K562 (cell line): ENCODE measurements around the gene DPH1. TPM values are rescaled to one million over a fixed set of nuclear protein-coding genes. Genes with fewer than 3 reads are reported as not detected.

Experiments used
- ATAC-seq: fragments of 200-7000 bp; cut with Tn5 transposase; 3 replicates; pipeline ENCODE4 v1.9.1; 2020; ENCODE audit warnings: moderate library complexity
- BruUV-seq: library from RNA; stranded (reverse); fragments of 400-500 nt; replicated peaks from 2 replicates; lab custom pipeline; 2021; lab: Mats Ljungman, UMichigan
- CTCF ChIA-PET: fragments of 300-600 bp; formaldehyde crosslinking; extraction: SDS; loops from one replicate; lab custom pipeline; 2021; ENCODE audit warnings: low intra/inter-chr PET ratio; lab: Yijun Ruan, JAX
- POLR2A ChIA-PET: fragments of 300-600, 350-650 bp; sonication (Branson Sonifier 250); formaldehyde crosslinking; extraction: SDS; loops from one replicate; lab custom pipeline; 2021; ENCODE audit warnings: antibody characterized with exemption, inconsistent platforms; lab: Yijun Ruan, JAX
- DNase-seq, 4 experiments: peaks; one replicate each; pipeline versions ENCODE4 v3.0.0 to v3.0.0-alpha.2; 2011 to 2018; ENCODE audit warnings: low spot score in 3 of 4, mixed read lengths in 3 of 4; ENCODE audit errors: extremely low read depth in 1 of 4
- FAIRE-seq: peaks from 2 replicates; lab custom pipeline; 2011; peaks lifted over from hg19 to GRCh38; lab: Jason Lieb, UNC
- H2AFZ ChIP-seq: 2 replicates; pipeline ENCODE4 v1.6.0; 2011; ENCODE audit warnings: low read depth, low read length, control low read depth, inconsistent platforms
- H3K27ac ChIP-seq: fragments of 200-600 bp; 3 replicates; pipeline ENCODE4 v1.8.0; 2011; ENCODE audit warnings: low read depth, mild to moderate bottlenecking, control low read depth, inconsistent platforms, low read length, moderate library complexity, mixed read lengths; ENCODE audit errors: extremely low read depth
- H3K27me3 ChIP-seq, 2 experiments: fragments of 300-600 bp in 1 of 2; 2 replicates in 1 of 2; 3 replicates in 1 of 2; pipeline versions ENCODE4 v1.6.0 to v1.8.0; 2011; ENCODE audit warnings: inconsistent platforms in 2 of 2, low read length in 2 of 2, mild to moderate bottlenecking in 1 of 2, mixed read lengths in 1 of 2, moderate library complexity in 1 of 2; ENCODE audit not compliant: control insufficient read depth in 2 of 2, insufficient read depth in 2 of 2
- H3K36me3 ChIP-seq: fragments of 300-600 bp; 3 replicates; pipeline ENCODE4 v1.8.0; 2011; ENCODE audit warnings: mild to moderate bottlenecking, low read length, inconsistent platforms; ENCODE audit not compliant: control insufficient read depth, insufficient read depth
- H3K4me1 ChIP-seq, 2 experiments: fragments of 200-600 bp in 1 of 2; replicated peaks in 1 of 2; 2 replicates in 1 of 2; 3 replicates in 1 of 2; pipeline versions ENCODE4 v1.5.1 to v1.8.0; 2011; ENCODE audit warnings: inconsistent platforms in 2 of 2, low read length in 2 of 2, mild to moderate bottlenecking in 1 of 2, mixed read lengths in 1 of 2, moderate library complexity in 1 of 2; ENCODE audit not compliant: control insufficient read depth in 2 of 2, insufficient read depth in 2 of 2
- H3K4me2 ChIP-seq: 2 replicates; pipeline ENCODE4 v1.6.1; 2011; ENCODE audit warnings: low read length, control low read depth, inconsistent platforms, mixed read lengths; ENCODE audit not compliant: insufficient read depth
- H3K4me3 ChIP-seq: fragments of 200-600 bp; sonication (generic), shearing (Covaris generic); 2 replicates; pipeline ENCODE4 v1.5.1; 2016; ENCODE audit warnings: control low read depth, inconsistent platforms
- H3K79me2 ChIP-seq: fragments of 200-600 bp; 3 replicates; pipeline ENCODE4 v1.8.0; 2011; ENCODE audit warnings: low read length, inconsistent platforms; ENCODE audit not compliant: control insufficient read depth, insufficient read depth
- H3K9ac ChIP-seq, 2 experiments: 2 replicates each; pipeline versions ENCODE4 v1.6.0 to v1.6.1; 2011; ENCODE audit warnings: low read depth in 2 of 2, low read length in 2 of 2, control low read depth in 1 of 2, inconsistent platforms in 1 of 2, mild to moderate bottlenecking in 1 of 2, mixed read lengths in 1 of 2; ENCODE audit not compliant: insufficient read depth in 1 of 2
- H3K9me1 ChIP-seq: one replicate; pipeline ENCODE4 v1.6.0; 2011; ENCODE audit warnings: inconsistent platforms, mild to moderate bottlenecking, low read length, moderate library complexity; ENCODE audit not compliant: control insufficient read depth, insufficient read depth
- H3K9me3 ChIP-seq: replicated peaks from 2 replicates; pipeline ENCODE4 v1.5.1; 2011; ENCODE audit warnings: low read depth, low read length, inconsistent platforms; ENCODE audit not compliant: control insufficient read depth, insufficient read depth
- H4K20me1 ChIP-seq: replicated peaks from 2 replicates; pipeline ENCODE4 v1.6.1; 2011; ENCODE audit warnings: low read length, inconsistent platforms, mixed read lengths; ENCODE audit not compliant: control insufficient read depth, insufficient read depth
- HBP1 ChIP-seq: fragments of 450-650 bp; formaldehyde crosslinking; IDR thresholded peaks from 2 replicates; pipeline ENCODE4 v1.4.0; 2022; ENCODE audit warnings: missing genetic modification characterization
- HEY1 ChIP-seq: fragments of 250-450 bp; sonication (Bioruptor Pico); IDR thresholded peaks from 2 replicates; pipeline ENCODE4 v1.5.0; 2020; ENCODE audit warnings: mild to moderate bottlenecking, moderate library complexity, borderline replicate concordance
- RBFOX2 ChIP-seq: fragments of 200-400 bp; formaldehyde crosslinking; IDR thresholded peaks from 2 replicates; pipeline ENCODE4 v1.6.1; 2017; ENCODE audit warnings: low read depth, mild to moderate bottlenecking, low read length, moderate library complexity
- WGBS: fragments of 100-300 bp; shearing (Covaris generic); methylation state at CpG from one replicate; pipeline ENCODE4 v1.1.6; 2016; ENCODE audit warnings: low coverage, mixed read lengths; ENCODE audit not compliant: insufficient coverage; ENCODE audit errors: missing lambda C conversion rate; 5-methylcytosine and 5-hydroxymethylcytosine counted together
- in situ Hi-C: fragments of 300-500 bp; cut with MboI; formaldehyde crosslinking; loops from 4 replicates; pipeline ENCODE4 v1.15.0; 2018; ENCODE audit warnings: inconsistent platforms, mixed read lengths
- intact Hi-C: fragments of 100-400 bp; cut with micrococcal nuclease; formaldehyde crosslinking; loops from 2 replicates; pipeline ENCODE4 v1.14.2; 2022
- polyA plus RNA-seq, 8 experiments: library from polyadenylated mRNA; depleted of rRNA in 4 of 8; stranded (reverse) in 5 of 8; unstranded in 3 of 8; fragments of >200 nt; fragmentation: Nextera tagmentation in 2 of 8; fragmentation: Illumina TruSeq in 1 of 8; extraction: Ambion mirVana in 2 of 8; extraction: Trizol in 1 of 8; gene quantifications; 2 replicates each; pipeline versions ENCODE4 v1.2.1 to v1.2.3, GENCODE V29; 2011 to 2014; ENCODE audit warnings: inconsistent platforms in 1 of 8, missing spikeins in 1 of 8
- total RNA-seq, 7 experiments: library from RNA; depleted of rRNA in 6 of 7; stranded (reverse); fragments of >200 nt in 6 of 7; fragmentation: Illumina TruSeq in 2 of 7; extraction: Trizol in 2 of 7; gene quantifications; 2 replicates each; pipeline versions ENCODE4 v1.2.1 to v1.2.3, GENCODE V29; 2011 to 2021; ENCODE audit warnings: low replicate concordance in 1 of 7
- TF ChIP-seq, protein P1 (sequence below): fragments of 450-650 bp; IDR thresholded peaks from 2 replicates; pipeline ENCODE4 v1.6.1; 2016; ENCODE audit warnings: missing biosample characterization, missing genetic modification characterization

Gene DPH1
- total and polyA plus RNA-seq, 9 of the 15 experiments (the other 6 are each of a cell fraction or from before 2014, with no cell fraction given) = 0.42 to 40.6 (median 20.2) TPM

DNA sequence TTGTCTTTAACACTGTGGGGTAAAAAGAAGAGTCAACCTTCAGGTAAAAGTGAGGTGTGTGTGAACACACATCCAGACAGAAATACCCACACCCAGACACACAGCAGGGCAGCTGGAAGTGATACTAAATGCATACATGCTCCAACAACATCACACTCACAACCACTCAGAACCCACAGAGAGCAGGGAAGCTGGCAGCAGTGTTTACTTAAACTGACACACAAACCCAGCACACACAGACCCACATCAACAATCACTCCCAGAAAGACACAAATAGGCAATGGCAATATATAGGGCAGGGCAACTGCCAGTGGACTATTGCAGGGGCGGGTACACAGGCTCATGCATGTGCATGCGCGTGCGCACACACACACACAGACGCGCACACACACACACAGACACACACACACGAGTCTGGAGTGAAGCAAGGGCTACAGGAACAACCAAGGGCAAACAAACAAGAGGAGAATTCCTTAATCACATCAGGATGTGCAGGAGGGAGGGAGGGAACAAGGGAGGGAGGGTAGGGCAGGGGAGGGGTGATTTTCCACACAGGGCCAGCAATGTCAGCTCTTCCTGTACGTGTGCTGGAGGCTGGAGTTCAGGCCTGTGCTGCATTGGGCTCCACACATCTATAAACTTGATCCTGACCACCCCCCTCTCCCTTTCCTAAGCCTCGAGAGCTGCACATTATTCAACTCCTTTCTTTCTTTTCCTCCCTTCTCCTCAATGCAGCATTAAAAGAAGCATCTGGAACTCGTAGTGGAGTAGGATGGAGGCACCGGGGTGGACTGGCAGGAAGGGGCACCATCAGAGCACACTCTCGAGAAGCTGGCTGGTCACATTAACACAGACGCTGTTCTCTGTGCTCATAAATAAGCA is 55.1 kb downstream of the DPH1 start (continued):
- no peak for TF ChIP-seq HBP1 (CRISPR knock-in tag)
- TF ChIP-seq, protein P1, sequence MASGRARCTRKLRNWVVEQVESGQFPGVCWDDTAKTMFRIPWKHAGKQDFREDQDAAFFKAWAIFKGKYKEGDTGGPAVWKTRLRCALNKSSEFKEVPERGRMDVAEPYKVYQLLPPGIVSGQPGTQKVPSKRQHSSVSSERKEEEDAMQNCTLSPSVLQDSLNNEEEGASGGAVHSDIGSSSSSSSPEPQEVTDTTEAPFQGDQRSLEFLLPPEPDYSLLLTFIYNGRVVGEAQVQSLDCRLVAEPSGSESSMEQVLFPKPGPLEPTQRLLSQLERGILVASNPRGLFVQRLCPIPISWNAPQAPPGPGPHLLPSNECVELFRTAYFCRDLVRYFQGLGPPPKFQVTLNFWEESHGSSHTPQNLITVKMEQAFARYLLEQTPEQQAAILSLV (tag) = no peak
- no peak for TF ChIP-seq HEY1 (CRISPR knock-in tag)

DNA sequence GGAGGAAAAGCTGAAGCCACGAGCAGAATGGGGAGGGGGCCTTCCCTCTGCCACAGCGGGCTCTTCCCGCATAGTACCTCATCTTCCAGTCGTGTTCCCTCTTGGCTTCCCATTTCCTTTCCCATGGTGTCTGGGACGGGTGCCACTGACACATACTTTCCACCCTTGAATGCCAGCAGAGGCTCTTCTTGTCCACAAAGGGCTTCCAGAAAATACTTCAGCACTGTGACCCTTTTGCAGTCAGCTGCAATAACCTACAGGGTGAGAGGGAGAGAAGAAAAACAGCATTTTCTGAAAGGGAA is 55.6 kb downstream of the DPH1 start:
- intact Hi-C loops = no loop called here
- CTCF ChIA-PET = no interaction called here

More for the DNA sequence above, 55.6 kb downstream of the DPH1 start:
- Histone ChIP-seq H3K27me3 (no peaks in the 10 kb centered on the region), H3K4me1 (peaks cover 34 to 46% of the 10 kb centered on the region in 2 experiments), H3K4me2 (no peak overlapping the region), H2AFZ (no peak overlapping the region), H3K4me3 (no peak overlapping the region), H3K27ac (no peak overlapping the region), H3K36me3 (peaks cover 13% of the 10 kb centered on the region; the same call in 2 of the 3 replicates), H4K20me1 (no peaks in the 10 kb centered on the region; the same call in 1 of the 2 replicates), H3K9ac (no peak overlapping the region), H3K79me2 (no peaks in the 10 kb centered on the region), H3K9me1 (no peaks in the 10 kb centered on the region), H3K9me3 (no peaks in the 10 kb centered on the region)
- POLR2A ChIA-PET = no interaction called here
- WGBS = 86% methylated on average over 4 of the region's 5 CpGs
- no TSS peak for BruUV-seq
- in situ Hi-C loops = no loop called here
- ATAC-seq (no peak), DNase-seq (no peak), FAIRE-seq (no peak)
- no peak for TF ChIP-seq RBFOX2
